Urinary bladder (tissue), 4 donors: Measurements from ENCODE around the gene PRKCB. TPM values are rescaled to one million over a fixed set of nuclear protein-coding genes. Genes with fewer than 3 reads are reported as not detected.

Experiments
- DNase-seq: peaks from one replicate; pipeline ENCODE4 v3.0.0-alpha.2; 2015; ENCODE audit errors: extremely low spot score
- H3K27ac ChIP-seq: one replicate; pipeline ENCODE4 v1.5.1; 2013; ENCODE audit warnings: low read depth, mild to moderate bottlenecking, moderate library complexity
- H3K36me3 ChIP-seq: one replicate; pipeline ENCODE4 v1.6.1; 2013; ENCODE audit warnings: mild to moderate bottlenecking, moderate library complexity; ENCODE audit not compliant: insufficient read depth
- H3K4me1 ChIP-seq: one replicate; pipeline ENCODE4 v1.6.1; 2013; ENCODE audit warnings: mild to moderate bottlenecking, moderate library complexity; ENCODE audit not compliant: insufficient read depth
- H3K4me3 ChIP-seq: one replicate; pipeline ENCODE4 v1.5.1; 2013; ENCODE audit warnings: low read depth, low read length
- WGBS: extraction: QIAGEN DNeasy Blood & Tissue Kit; methylation state at CpG from one replicate; pipeline ENCODE4 v1.1.7; 2013; 5-methylcytosine and 5-hydroxymethylcytosine counted together
- polyA plus RNA-seq: library from polyadenylated mRNA; stranded (reverse); fragments of 200-250 nt; gene quantifications from one replicate; pipeline ENCODE4 v1.2.3, GENCODE V29; 2013
- total RNA-seq: library from RNA; depleted of rRNA; stranded (reverse); fragments of >200 nt; gene quantifications from one replicate; pipeline ENCODE4 v1.2.3, GENCODE V29; 2014
- donor health status: healthy with polysubstance abuse.
- donor health status: healthy.

The PRKCB gene
- total and polyA plus RNA-seq, 2 donors: 7.0 to 8.9 TPM

DNA sequence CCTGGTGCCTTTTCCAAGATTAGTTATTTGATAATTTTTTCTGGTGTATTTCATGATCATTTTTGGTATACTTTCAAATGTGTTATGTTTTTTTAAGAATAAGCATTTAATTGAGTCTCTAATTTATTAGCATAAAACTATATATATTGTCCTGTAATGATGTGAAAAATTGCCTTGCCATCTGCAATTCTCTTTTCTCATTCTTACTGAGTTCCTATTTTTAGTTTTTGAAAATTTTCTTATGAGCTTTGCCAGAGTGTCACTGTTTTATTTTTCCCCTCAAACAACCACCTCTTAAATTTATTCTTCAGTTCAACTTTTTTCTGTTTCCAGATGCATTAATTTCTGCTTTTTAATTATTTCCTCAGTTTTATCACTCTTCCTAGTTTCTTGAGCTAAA, 59.3 kb downstream of the PRKCB start:
- no peaks in the 10 kb centered on the region for H3K4me1 ChIP-seq
- H3K4me3 ChIP-seq: no peak overlapping the region
- no peak for DNase-seq
- no peak overlapping the region for H3K27ac ChIP-seq
- H3K36me3 ChIP-seq: no peaks in the 10 kb centered on the region

DNA sequence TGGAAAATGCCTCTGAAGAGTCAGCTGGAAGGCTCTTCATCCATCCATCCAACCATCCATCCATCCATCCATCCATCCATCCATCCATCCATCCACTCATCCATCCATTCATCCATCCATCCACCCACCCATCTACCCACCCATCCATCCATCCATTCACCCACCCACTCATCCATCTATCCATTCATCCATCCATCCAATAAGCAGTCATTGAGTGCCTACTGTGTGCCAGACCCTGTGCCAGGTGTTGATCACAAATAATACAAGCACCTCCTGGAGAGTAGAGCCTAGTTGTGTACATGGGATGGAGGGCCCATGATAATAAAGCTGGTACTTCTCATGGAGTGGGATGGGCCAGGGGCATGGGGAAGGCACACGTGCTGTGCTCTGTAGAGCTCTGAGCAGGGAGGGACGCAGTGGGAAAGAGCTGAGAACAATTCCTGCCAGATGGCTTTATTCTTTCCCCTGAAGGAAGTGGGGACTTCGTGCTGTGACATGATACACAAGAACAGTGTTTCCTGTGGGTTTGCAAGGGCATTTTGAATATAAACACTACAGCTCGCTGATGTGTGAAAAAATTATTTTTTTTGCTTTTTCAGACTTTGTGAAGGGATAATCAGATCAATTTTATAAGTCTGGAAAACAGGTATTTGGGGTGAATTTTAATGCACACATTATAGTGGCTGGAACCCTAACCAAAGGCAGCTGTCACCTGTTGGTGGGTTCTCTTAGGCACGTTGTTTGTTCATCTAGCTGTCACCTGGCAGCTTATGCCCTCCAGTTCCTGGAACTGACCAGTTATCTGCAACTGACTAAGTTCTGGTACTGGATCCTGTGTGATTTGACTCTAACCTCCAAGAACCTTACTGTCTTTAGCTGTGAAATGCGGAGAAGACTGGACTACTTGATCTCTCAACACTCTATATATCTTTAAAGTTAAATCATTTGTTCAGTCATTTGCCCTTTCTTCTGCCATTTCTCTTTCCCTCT, 61.3 kb downstream of the PRKCB start:
- DNase-seq: no peak
- no peak overlapping the region for H3K27ac ChIP-seq
- WGBS: 61% methylated on average over 6 of the region's 6 CpGs
- H3K4me3 ChIP-seq: no peak overlapping the region
- no peaks in the 10 kb centered on the region for H3K4me1 ChIP-seq
- H3K36me3 ChIP-seq: no peaks in the 10 kb centered on the region

DNA sequence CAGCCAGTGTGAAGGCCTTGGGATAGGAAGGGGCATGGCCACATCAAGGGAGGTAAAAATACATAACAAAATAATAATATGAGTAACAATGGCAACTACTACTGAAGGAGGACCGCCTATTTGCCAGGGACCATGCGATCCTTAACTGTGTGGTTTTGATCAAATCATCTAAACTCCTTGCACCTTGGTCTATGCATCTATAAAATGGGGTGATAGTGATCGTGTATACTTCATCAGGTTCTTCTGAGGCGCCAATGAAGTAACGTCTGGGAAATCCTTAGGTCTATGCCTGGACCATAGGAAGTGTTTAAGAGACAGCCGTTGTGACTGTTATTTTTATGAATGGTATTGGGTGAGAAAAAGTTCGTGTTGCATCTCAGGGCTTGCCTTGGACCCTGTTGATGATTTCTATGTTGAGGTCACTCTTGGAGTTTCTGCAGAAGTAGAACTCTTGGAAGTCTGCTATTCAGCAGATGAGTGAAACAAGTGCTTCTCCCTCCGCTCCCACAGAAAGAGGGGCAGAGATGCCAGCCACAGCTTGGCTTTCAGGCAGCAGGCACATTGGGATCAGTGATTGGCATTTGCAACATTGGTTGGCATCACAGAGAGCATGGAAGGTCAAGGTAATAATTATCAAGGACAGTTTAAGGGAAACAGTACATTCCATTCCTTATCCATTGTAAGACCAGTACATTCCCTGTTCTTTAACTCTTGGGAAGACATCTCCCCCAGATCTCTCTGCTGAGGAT, 63.1 kb downstream of the PRKCB start:
- H3K27ac ChIP-seq: no peak overlapping the region
- no peaks in the 10 kb centered on the region for H3K4me1 ChIP-seq
- 90% methylated on average over 8 of the region's 8 CpGs for WGBS
- no peak overlapping the region for H3K4me3 ChIP-seq
- H3K36me3 ChIP-seq: no peaks in the 10 kb centered on the region
- no peak for DNase-seq

DNA sequence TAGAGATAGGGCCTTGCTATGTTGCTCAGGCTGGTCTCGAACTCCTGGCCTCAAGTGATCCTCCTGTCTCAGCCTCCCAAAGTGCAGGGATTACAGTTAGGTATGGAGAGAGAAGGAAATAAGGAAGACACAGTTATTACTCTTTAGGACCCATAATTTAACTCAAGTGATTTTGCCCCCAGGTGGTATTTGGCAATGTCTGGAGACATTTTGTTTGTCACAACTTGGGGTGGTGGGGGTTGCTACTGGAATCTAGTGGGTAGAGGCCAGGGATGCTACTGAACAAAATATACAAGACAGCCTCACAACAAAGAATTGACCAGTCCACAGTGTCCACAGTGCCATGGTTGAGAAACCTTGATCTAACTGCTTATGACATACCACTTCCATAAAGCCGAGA, 64.1 kb downstream of the PRKCB start:
- Histone ChIP-seq H3K36me3 (no peaks in the 10 kb centered on the region), H3K4me1 (no peaks in the 10 kb centered on the region), H3K4me3 (no peak overlapping the region), H3K27ac (no peak overlapping the region)
- 83% methylated on average over 2 of the region's 2 CpGs for WGBS
- no peak for DNase-seq

DNA sequence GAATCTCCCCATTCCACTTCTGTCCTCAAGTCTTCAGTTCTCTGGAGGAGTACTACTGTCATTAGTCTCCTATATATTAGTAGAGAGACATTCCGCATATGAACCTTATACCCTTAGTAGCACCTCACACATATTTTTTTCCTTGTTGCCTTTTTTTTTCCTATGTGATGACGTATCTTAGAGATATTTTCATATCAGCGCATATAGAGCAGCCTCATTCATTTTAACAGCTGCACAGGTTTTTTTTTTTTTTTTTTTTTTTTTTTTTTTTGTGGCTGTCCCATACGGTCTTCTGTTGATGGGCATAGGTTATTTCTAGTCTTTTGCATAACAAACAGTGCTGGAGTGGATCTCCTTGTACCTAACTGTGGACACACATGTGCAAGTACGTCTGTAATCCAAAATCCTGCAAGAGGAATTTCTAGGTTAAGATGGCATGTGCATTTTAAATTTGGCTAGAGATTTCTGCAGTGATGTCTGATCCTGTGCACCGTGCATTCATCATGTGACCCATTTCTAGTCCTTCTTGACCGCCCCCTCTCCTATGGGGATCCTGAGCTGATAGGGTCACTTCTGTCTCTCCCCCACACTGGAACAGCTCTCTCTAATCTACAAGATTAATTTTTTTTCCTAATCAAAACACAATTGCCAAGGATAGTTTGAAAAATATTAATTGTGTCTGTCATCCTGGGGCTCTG, 64.8 kb downstream of the PRKCB start:
- Histone ChIP-seq H3K4me3 (no peak overlapping the region), H3K4me1 (no peaks in the 10 kb centered on the region), H3K36me3 (no peaks in the 10 kb centered on the region), H3K27ac (no peak overlapping the region)
- 72% methylated on average over 7 of the region's 7 CpGs for WGBS
- DNase-seq: no peak

DNA sequence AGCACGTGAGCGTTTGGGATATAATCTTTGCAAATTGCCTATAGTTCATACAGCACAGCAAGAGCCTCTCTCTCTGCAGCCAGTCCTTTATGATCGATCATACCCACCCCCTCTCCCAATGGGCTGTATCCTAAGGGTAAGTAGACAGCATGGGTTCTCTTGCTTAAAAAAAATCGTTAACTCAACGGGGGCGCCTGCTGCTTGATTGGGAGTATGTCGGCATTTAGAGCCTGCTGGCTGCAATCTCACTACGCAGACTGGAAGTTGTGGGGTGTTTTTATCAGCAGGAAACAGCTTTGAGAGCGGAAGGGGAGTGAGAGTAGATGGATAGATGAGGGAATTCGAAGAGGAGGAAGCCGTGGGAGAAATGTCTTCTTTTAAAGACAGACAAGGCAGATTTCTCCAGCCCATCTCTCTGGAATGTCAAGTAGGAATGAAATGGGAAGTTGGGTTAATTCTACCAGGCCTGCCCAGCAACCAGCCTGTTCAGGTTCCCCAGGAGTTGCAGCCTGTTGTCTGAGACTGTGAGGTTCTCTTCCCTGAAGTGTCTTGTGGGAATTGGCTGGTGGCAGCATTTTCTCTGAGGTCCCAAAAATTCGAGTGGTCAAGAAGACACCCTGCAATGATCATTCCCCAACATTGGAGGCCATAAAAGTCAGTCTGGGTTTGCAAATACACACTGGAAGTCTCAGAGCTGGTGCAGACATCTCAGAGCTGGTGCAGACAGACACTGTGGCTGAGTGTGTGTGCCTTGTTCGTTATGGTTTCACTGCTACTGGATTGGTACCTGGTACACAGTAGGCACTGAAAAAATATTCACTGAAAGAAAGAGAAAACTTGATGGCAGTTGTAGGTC, 65.6 kb downstream of the PRKCB start:
- DNase-seq: no peak
- Histone ChIP-seq H3K27ac (no peak overlapping the region), H3K36me3 (no peaks in the 10 kb centered on the region), H3K4me3 (no peak overlapping the region), H3K4me1 (no peaks in the 10 kb centered on the region)
- WGBS: 28% methylated on average over 13 of the region's 13 CpGs

DNA sequence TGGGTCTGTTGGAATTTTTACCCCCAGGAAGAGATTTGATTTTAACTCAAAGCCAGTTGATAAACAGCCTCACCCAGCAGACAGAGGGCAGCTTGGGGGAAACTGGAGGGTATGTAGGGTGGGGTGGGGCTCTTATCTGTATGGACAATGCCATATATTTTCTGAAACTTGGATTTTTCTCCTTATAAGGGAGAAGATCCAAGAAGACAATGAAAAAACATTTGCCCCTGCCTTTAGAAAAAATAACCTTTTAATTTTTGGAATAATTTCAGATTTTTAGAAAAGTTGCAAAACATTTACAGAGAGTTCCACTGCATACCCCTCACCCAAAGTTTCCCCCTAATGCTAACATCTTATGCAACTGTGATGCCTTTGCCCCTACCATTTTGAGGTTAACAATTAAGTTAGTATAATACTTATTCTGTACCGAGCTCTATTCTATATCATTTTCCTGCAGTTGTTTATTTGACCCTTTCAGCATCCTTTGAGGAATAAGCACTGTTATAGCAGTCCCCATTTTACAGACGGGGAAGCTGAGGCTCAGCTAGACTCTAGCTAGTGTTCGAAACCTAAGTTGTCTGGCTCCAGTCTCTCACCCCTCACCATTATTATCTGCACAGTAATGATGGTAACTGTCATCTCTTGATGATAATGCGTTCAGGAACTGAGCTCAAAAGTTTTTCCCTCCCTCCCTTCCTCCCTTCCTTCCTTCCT, 66.4 kb downstream of the PRKCB start:
- 77% methylated on average over 4 of the region's 4 CpGs for WGBS
- H3K4me1 ChIP-seq: no peaks in the 10 kb centered on the region
- no peaks in the 10 kb centered on the region for H3K36me3 ChIP-seq
- H3K27ac ChIP-seq: no peak overlapping the region
- H3K4me3 ChIP-seq: no peak overlapping the region
- no peak for DNase-seq

DNA sequence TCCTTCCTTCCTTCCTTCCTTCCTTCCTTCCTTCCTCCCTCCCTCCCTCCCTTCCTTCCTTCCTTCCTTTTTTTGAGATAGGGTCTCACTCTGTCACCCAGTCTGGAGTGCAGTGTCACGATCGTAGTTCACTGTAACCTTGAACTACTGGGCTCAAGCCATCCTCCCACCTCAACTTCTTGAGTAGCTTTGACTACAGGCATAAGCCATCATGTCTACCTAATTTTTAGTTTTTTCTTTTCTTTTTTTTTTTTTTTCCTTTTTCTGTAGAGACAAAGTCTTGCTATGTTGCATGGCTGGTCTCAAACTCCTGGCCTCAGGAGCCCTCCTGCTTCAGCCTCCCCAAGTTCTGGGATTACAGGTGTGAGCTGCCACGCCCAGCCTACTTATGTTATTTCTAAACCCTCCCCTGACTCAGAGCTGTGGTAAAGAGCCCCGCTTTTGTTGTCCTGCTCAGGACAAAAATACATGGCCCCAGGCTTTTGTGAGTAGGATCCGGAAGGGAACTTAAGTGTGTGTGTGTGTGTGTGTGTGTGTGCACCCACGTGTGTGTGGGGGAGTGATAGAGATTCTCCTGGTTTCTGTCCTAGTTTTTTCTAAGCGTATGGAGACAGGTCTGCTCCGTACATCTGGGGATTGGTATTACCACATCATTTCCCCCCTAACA, 67.1 kb downstream of the PRKCB start:
- Histone ChIP-seq H3K4me3 (no peak overlapping the region), H3K36me3 (no peaks in the 10 kb centered on the region), H3K4me1 (no peaks in the 10 kb centered on the region), H3K27ac (no peak overlapping the region)
- DNase-seq: no peak
- 78% methylated on average over 8 of the region's 8 CpGs for WGBS

DNA sequence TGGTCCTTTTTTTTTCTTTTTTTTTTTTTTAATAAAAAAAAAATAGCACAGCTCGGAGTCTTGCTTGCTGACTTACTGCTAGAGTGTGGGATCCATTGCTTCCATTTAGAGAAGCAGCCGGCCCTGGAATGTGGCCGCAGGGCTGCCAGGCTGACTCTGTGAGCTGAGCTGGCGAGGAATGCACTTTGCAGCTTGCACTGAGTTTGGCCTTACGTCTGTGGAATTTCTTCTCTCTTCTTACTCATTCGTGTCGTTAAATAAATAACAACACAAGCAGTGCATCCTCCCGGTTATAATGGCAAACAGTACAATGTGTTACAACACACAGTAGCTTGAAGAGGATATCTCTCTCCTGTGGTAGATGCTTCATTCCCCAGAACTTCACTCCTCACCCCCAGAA, 69.2 kb downstream of the PRKCB start:
- 20% methylated on average over 8 of the region's 8 CpGs for WGBS
- no peak overlapping the region for H3K27ac ChIP-seq
- peak; percentile 10 for DNase-seq
- no peaks in the 10 kb centered on the region for H3K36me3 ChIP-seq
- no peak overlapping the region for H3K4me3 ChIP-seq
- H3K4me1 ChIP-seq: no peaks in the 10 kb centered on the region

DNA sequence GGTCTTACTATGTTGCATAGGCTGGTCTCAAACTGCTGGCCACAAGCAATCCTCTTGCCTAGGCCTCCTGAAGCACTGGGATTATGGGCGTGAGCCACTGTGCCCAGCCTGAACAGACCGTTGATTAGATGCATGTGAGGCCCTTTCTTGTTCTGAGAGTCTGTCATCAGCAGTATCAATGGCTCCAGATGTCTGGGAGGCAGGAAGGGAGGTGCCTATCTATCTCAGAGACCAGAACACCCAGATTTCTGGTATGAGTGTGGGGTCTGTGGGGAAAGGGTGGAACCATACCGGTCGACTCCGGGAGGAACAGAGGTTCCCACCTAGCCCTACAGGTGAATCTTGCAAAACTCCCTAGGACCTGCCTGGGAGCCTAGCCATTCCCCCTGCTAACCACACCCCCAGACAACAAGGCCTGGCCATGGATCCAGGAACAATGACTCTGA, 71.7 kb downstream of the PRKCB start:
- H3K36me3 ChIP-seq: no peaks in the 10 kb centered on the region
- WGBS: 77% methylated on average over 5 of the region's 5 CpGs
- no peaks in the 10 kb centered on the region for H3K4me1 ChIP-seq
- no peak for DNase-seq
- no peak overlapping the region for H3K4me3 ChIP-seq
- H3K27ac ChIP-seq: no peak overlapping the region

DNA sequence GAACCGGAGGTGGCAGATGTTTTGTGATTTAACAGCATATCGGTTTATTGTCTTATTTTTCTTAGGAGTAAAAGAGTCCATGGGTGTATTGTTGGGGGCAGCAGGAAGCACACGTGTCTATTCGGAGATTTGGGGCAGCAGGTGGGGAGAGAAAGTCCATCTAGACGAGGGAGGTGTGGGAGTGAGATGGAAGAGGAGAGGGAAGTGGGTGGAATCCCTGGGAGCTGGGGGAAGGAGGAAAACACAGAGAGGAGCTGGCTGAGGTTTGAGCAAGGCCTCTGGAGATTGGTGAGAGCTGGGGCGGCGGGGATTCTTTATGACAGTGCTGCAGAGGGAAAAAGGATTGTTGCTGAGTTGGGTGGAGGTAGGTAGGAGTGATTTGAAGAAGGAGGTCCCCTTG, 72.1 kb downstream of the PRKCB start:
- H3K4me3 ChIP-seq: no peak overlapping the region
- DNase-seq: no peak
- WGBS: 73% methylated on average over 7 of the region's 7 CpGs
- H3K4me1 ChIP-seq: no peaks in the 10 kb centered on the region
- no peaks in the 10 kb centered on the region for H3K36me3 ChIP-seq
- no peak overlapping the region for H3K27ac ChIP-seq

DNA sequence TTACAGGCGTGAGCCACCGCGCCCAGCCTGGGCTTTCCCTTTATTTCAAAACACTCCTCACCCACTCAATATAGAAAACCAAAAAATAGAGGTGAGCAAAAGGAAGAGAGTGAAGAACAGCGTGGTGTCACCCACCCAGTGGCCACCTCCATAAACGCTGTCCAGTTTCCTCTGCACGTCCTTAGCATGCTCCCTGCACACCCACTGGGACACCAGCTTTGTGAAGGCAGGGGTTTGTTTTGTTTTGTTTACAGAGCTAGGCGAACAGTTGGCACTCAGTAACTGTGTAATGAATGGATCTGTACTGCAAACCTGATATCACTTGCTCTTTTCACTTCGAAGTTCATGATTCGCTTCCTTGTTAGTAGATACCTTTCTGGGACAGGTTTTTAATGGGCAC, 73.0 kb downstream of the PRKCB start:
- H3K4me1 ChIP-seq: no peaks in the 10 kb centered on the region
- 78% methylated on average over 9 of the region's 9 CpGs for WGBS
- H3K4me3 ChIP-seq: no peak overlapping the region
- H3K27ac ChIP-seq: no peak overlapping the region
- DNase-seq: no peak
- no peaks in the 10 kb centered on the region for H3K36me3 ChIP-seq
